IgD-negative memory B cell (primary cell): ENCODE results near the gene ORM1. TPM values are rescaled to one million over a fixed set of nuclear protein-coding genes. Genes with fewer than 3 reads are reported as not detected.

Source experiments
- H3K27ac Mint-ChIP-seq, 3 donors: one replicate each; pipeline ENCODE4 v1.8.0; 2020 to 2022; ENCODE audit warnings: mild to moderate bottlenecking in 3 of 3, mixed read lengths in 3 of 3, moderate library complexity in 1 of 3
- H3K27me3 Mint-ChIP-seq: one replicate; pipeline ENCODE4 v1.8.0; 2021; ENCODE audit warnings: mixed read lengths
- H3K36me3 Mint-ChIP-seq: one replicate; pipeline ENCODE4 v1.8.0; 2020; ENCODE audit warnings: mild to moderate bottlenecking, mixed read lengths
- H3K4me1 Mint-ChIP-seq, 3 donors: one replicate each; pipeline ENCODE4 v1.8.0; 2020 to 2022; ENCODE audit warnings: mixed read lengths in 3 of 3, mild to moderate bottlenecking in 1 of 3
- H3K4me3 Mint-ChIP-seq, 4 donors: one replicate each; pipeline ENCODE4 v1.8.0; 2020 to 2022; ENCODE audit warnings: mild to moderate bottlenecking in 4 of 4, mixed read lengths in 4 of 4, moderate library complexity in 3 of 4
- H3K9me3 Mint-ChIP-seq, 3 donors: one replicate each; pipeline ENCODE4 v1.8.0; 2020 to 2021; ENCODE audit warnings: mixed read lengths in 3 of 3, mild to moderate bottlenecking in 1 of 3
- polyA plus RNA-seq: library from polyadenylated mRNA; unstranded; fragments of 300-500 nt; fragmentation: Illumina TruSeq; gene quantifications from one replicate; pipeline ENCODE4 v1.2.3, GENCODE V29; 2021

ORM1 gene
- polyA plus RNA-seq, 1 donor from 2014 or later, result not detected

GRCh38 chr9:114283551-114284111, 39.3 kb upstream of the ORM1 start:
- Mint-ChIP-seq H3K36me3 (no peaks in the 10 kb centered on the region), H3K4me1 (no peaks in the 10 kb centered on the region), H3K4me3 (no peak overlapping the region), H3K9me3 (no peaks in the 10 kb centered on the region), H3K27ac (no peak overlapping the region), H3K27me3 (peaks cover 2% of the 10 kb centered on the region)

- Mint-ChIP-seq H3K4me1 (no peaks in the 10 kb centered on the region), H3K36me3 (no peaks in the 10 kb centered on the region), H3K27ac (no peak overlapping the region), H3K4me3 (no peak overlapping the region), H3K9me3 (no peaks in the 10 kb centered on the region), H3K27me3 (peaks cover 2% of the 10 kb centered on the region)
These were observed 38.4 kb upstream of the ORM1 start for GRCh38 chr9:114284316-114285060.

- H3K27ac Mint-ChIP-seq, result no peak overlapping the region
- H3K4me1 Mint-ChIP-seq, result no peaks in the 10 kb centered on the region
- no peak overlapping the region for H3K4me3 Mint-ChIP-seq
- no peaks in the 10 kb centered on the region for H3K36me3 Mint-ChIP-seq
- H3K9me3 Mint-ChIP-seq, result no peaks in the 10 kb centered on the region
- H3K27me3 Mint-ChIP-seq, result peaks cover 2% of the 10 kb centered on the region
These were observed 37.6 kb upstream of the ORM1 start for GRCh38 chr9:114285166-114285867.

GRCh38 chr9:114286146-114286679, 36.7 kb upstream of the ORM1 start:
- Mint-ChIP-seq H3K27me3 (peaks cover 6% of the 10 kb centered on the region), H3K9me3 (no peaks in the 10 kb centered on the region), H3K4me3 (no peak overlapping the region), H3K27ac (no peak overlapping the region), H3K36me3 (no peaks in the 10 kb centered on the region), H3K4me1 (peaks cover 0 to 4% (median 2%) of the 10 kb centered on the region in 3 donors)

- H3K27ac Mint-ChIP-seq, result peak overlapping the region in 1 of 3 donors; percentile 13
- H3K4me3 Mint-ChIP-seq, result no peak overlapping the region
- no peaks in the 10 kb centered on the region for H3K9me3 Mint-ChIP-seq
- H3K27me3 Mint-ChIP-seq, result peaks cover 7% of the 10 kb centered on the region
- peaks cover 0 to 4% (median 2%) of the 10 kb centered on the region in 3 donors for H3K4me1 Mint-ChIP-seq
- H3K36me3 Mint-ChIP-seq, result no peaks in the 10 kb centered on the region
These were observed 35.7 kb upstream of the ORM1 start for GRCh38 chr9:114287001-114287762.

- H3K27ac Mint-ChIP-seq, result no peak overlapping the region
- no peaks in the 10 kb centered on the region for H3K36me3 Mint-ChIP-seq
- H3K4me1 Mint-ChIP-seq, result peaks cover 0 to 4% (median 2%) of the 10 kb centered on the region in 3 donors
- no peaks in the 10 kb centered on the region for H3K9me3 Mint-ChIP-seq
- H3K4me3 Mint-ChIP-seq, result no peak overlapping the region
- peaks cover 7% of the 10 kb centered on the region for H3K27me3 Mint-ChIP-seq
These were observed 35.1 kb upstream of the ORM1 start for GRCh38 chr9:114287763-114288192.

- no peak overlapping the region for H3K4me3 Mint-ChIP-seq
- no peak overlapping the region for H3K27ac Mint-ChIP-seq
- no peaks in the 10 kb centered on the region for H3K36me3 Mint-ChIP-seq
- H3K4me1 Mint-ChIP-seq, result peaks cover 0 to 5% (median 2%) of the 10 kb centered on the region in 3 donors
- H3K9me3 Mint-ChIP-seq, result no peaks in the 10 kb centered on the region
- peaks cover 7% of the 10 kb centered on the region for H3K27me3 Mint-ChIP-seq
These were observed 34.5 kb upstream of the ORM1 start for GRCh38 chr9:114288193-114289091.

GRCh38 chr9:114289106-114289505, 33.8 kb upstream of the ORM1 start:
- no peak overlapping the region for H3K4me3 Mint-ChIP-seq
- H3K4me1 Mint-ChIP-seq, result peaks cover 0 to 5% (median 2%) of the 10 kb centered on the region in 3 donors
- H3K9me3 Mint-ChIP-seq, result no peaks in the 10 kb centered on the region
- peaks cover 7% of the 10 kb centered on the region for H3K27me3 Mint-ChIP-seq
- no peak overlapping the region for H3K27ac Mint-ChIP-seq
- H3K36me3 Mint-ChIP-seq, result no peaks in the 10 kb centered on the region

GRCh38 chr9:114289571-114290481, 33.1 kb upstream of the ORM1 start:
- Mint-ChIP-seq H3K27ac (no peak overlapping the region), H3K4me3 (no peak overlapping the region), H3K36me3 (no peaks in the 10 kb centered on the region), H3K9me3 (peaks cover 0 to 4% (median 3%) of the 10 kb centered on the region in 3 donors), H3K27me3 (peaks cover 7% of the 10 kb centered on the region), H3K4me1 (peaks cover 0 to 5% (median 2%) of the 10 kb centered on the region in 3 donors)

GRCh38 chr9:114290561-114290986, 32.3 kb upstream of the ORM1 start:
- peak overlapping the region in 1 of 3 donors; percentile 10 for H3K27ac Mint-ChIP-seq
- no peak overlapping the region for H3K4me3 Mint-ChIP-seq

GRCh38 chr9:114291064-114291474, 31.8 kb upstream of the ORM1 start:
- peak overlapping the region in 1 of 3 donors; percentile 10 for H3K27ac Mint-ChIP-seq
- H3K4me3 Mint-ChIP-seq, result peak overlapping the region in 1 of 4 donors; percentile 71
- H3K4me1 Mint-ChIP-seq, result peaks cover 0 to 5% (median 2%) of the 10 kb centered on the region in 3 donors
- peaks cover 2 to 14% (median 11%) of the 10 kb centered on the region in 3 donors for H3K9me3 Mint-ChIP-seq
- peaks cover 9% of the 10 kb centered on the region for H3K27me3 Mint-ChIP-seq
- H3K36me3 Mint-ChIP-seq, result no peaks in the 10 kb centered on the region

More at GRCh38 chr9:114290561-114290986, 32.3 kb upstream of the ORM1 start:
- no peaks in the 10 kb centered on the region for H3K36me3 Mint-ChIP-seq
- peaks cover 0 to 5% (median 2%) of the 10 kb centered on the region in 3 donors for H3K4me1 Mint-ChIP-seq
- peaks cover 0 to 10% (median 6%) of the 10 kb centered on the region in 3 donors for H3K9me3 Mint-ChIP-seq
- H3K27me3 Mint-ChIP-seq, result peaks cover 7% of the 10 kb centered on the region

GRCh38 chr9:114291886-114292590, 30.9 kb upstream of the ORM1 start:
- Mint-ChIP-seq H3K9me3 (peaks cover 4 to 17% (median 13%) of the 10 kb centered on the region in 3 donors), H3K27me3 (peaks cover 10% of the 10 kb centered on the region), H3K36me3 (peaks cover 2% of the 10 kb centered on the region), H3K4me3 (no peak overlapping the region), H3K27ac (no peak overlapping the region), H3K4me1 (peaks cover 0 to 5% (median 2%) of the 10 kb centered on the region in 3 donors)
